Immature natural killer cell (primary cell): ENCODE results near the gene RYR3. TPM values are rescaled to one million over a fixed set of nuclear protein-coding genes. Genes with fewer than 3 reads are reported as not detected.

Experiments used
- DNase-seq, 3 donors: peaks; one replicate each; pipeline ENCODE4 v3.0.0; 2022; ENCODE audit warnings: mixed read lengths in 1 of 3
- H3K27ac Mint-ChIP-seq, 6 donors: one replicate each; pipeline ENCODE4 v1.8.0; 2020; ENCODE audit warnings: mixed read lengths in 6 of 6, mild to moderate bottlenecking in 5 of 6, inconsistent platforms in 4 of 6, moderate library complexity in 3 of 6
- H3K27me3 Mint-ChIP-seq, 3 donors: one replicate each; pipeline ENCODE4 v1.8.0; 2020 to 2021; ENCODE audit warnings: low read depth in 3 of 3, mild to moderate bottlenecking in 3 of 3, mixed read lengths in 3 of 3, moderate library complexity in 3 of 3, inconsistent platforms in 1 of 3
- H3K36me3 Mint-ChIP-seq, 3 donors: one replicate each; pipeline ENCODE4 v1.8.0; 2020; ENCODE audit warnings: mixed read lengths in 3 of 3, inconsistent platforms in 2 of 3, mild to moderate bottlenecking in 2 of 3
- H3K4me1 Mint-ChIP-seq, 2 donors: one replicate each; pipeline ENCODE4 v1.8.0; 2020; ENCODE audit warnings: inconsistent platforms in 2 of 2, mild to moderate bottlenecking in 2 of 2, mixed read lengths in 2 of 2, moderate library complexity in 1 of 2
- H3K4me3 Mint-ChIP-seq, 5 donors: one replicate each; pipeline ENCODE4 v1.8.0; 2020; ENCODE audit warnings: mild to moderate bottlenecking in 5 of 5, mixed read lengths in 5 of 5, inconsistent platforms in 3 of 5, moderate library complexity in 3 of 5
- H3K9me3 Mint-ChIP-seq, 6 donors: one replicate each; pipeline ENCODE4 v1.8.0; 2020; ENCODE audit warnings: mild to moderate bottlenecking in 6 of 6, mixed read lengths in 6 of 6, inconsistent platforms in 4 of 6, moderate library complexity in 3 of 6
- polyA plus RNA-seq, 3 donors: library from polyadenylated mRNA; unstranded; fragments of 300-500 nt; fragmentation: Illumina TruSeq; gene quantifications; one replicate each; pipeline ENCODE4 v1.2.3, GENCODE V29; 2021

Gene RYR3
- polyA plus RNA-seq, 3 donors from 2014 or later, result 0.11 to 0.14 TPM; not detected in 1

DNA sequence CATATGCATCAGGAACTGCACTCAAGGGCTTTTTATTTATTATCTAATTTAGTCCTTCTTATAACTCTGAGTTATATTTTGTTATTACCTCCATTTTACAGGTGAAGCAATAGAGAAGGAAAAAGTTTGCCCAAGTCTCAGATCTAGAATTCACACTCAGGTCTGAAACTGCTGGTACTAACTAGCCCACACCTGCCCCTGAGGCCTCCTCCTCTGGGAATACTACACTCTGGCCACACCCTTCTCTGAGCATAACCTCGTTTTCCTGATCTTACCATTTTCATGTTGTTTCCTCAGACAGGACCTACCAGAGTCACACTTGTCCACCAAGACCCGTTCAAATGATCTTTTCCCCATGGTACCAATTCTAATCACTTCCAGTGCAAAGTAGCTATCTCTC lies 563.4 kb downstream of the RYR3 start:
- Mint-ChIP-seq H3K36me3 (peaks cover 0 to 5% (median 3%) of the 10 kb centered on the region in 3 donors), H3K27ac (no peak overlapping the region), H3K9me3 (no peaks in the 10 kb centered on the region), H3K27me3 (no peaks in the 10 kb centered on the region), H3K4me1 (no peaks in the 10 kb centered on the region), H3K4me3 (no peak overlapping the region)
- no peak for DNase-seq

DNA sequence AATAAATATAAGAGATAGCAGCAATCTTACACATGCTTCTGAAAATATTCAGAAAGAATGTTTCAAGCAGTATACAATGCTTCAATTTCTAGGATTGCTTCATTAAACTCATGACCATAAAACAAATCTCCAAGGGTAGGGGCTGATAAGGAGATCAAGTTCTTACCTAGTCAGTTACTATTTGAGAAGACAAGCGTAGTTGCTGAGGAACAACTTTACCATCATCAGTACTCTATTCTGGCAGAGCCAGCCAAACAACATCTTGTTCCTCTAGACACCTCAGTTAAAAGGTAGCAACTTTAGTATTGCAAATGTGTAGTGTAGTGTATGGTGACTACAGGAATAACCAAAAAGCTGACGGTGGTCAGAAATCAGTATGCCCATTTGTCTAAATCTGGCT lies 572.2 kb downstream of the RYR3 start:
- Mint-ChIP-seq H3K27ac (no peak overlapping the region), H3K4me1 (no peaks in the 10 kb centered on the region), H3K9me3 (no peaks in the 10 kb centered on the region), H3K27me3 (no peaks in the 10 kb centered on the region), H3K36me3 (no peaks in the 10 kb centered on the region), H3K4me3 (no peak overlapping the region)
- no peak for DNase-seq

DNA sequence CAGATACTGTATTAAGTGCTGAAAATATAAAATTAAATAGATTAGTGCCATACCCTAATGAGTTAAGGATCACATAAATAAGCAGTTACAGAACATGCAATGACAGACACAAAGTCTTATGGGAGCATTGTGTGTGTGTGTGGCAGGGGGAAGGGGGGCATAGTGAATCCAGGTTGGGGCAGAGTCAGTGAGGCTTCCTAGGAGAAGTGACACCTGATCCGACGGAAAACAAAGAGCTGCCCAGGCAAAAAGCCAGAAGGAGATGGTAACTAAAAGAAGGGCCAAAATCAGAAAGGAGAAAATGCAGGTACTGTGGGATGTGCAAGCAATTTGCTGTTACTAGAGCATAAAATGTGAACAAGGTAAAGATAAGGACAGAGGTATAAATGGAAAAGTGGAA lies 577.4 kb downstream of the RYR3 start:
- no peaks in the 10 kb centered on the region for H3K4me1 Mint-ChIP-seq
- H3K4me3 Mint-ChIP-seq, result no peak overlapping the region
- DNase-seq, result no peak
- peaks cover 0 to 2% (median 0%) of the 10 kb centered on the region in 3 donors for H3K27me3 Mint-ChIP-seq
- H3K9me3 Mint-ChIP-seq, result no peaks in the 10 kb centered on the region
- H3K27ac Mint-ChIP-seq, result no peak overlapping the region
- H3K36me3 Mint-ChIP-seq, result peaks cover 0 to 4% (median 0%) of the 10 kb centered on the region in 3 donors

DNA sequence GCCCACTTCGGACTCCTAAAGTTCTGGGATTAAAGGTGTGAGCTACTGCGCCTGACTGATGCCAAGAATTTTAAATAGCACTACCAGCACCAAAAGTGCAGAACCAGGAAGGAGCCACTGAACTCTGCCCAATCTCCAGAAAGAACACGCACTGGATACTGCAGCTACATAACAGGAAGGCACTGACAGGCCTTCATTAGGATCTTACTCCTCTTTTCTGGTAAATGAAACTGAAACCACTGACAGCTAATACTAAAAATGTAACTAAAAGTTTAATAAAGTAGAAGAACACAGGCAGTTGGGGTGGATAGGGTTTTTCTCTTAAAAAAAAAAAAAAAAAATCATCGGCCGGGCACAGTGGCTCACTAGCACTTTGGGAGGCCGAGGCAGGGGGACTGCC lies 583.4 kb downstream of the RYR3 start:
- Mint-ChIP-seq H3K9me3 (no peaks in the 10 kb centered on the region), H3K36me3 (peaks cover 0 to 4% (median 0%) of the 10 kb centered on the region in 3 donors), H3K4me3 (no peak overlapping the region), H3K4me1 (no peaks in the 10 kb centered on the region), H3K27ac (no peak overlapping the region), H3K27me3 (peaks cover 0 to 2% (median 0%) of the 10 kb centered on the region in 3 donors)
- no peak for DNase-seq

DNA sequence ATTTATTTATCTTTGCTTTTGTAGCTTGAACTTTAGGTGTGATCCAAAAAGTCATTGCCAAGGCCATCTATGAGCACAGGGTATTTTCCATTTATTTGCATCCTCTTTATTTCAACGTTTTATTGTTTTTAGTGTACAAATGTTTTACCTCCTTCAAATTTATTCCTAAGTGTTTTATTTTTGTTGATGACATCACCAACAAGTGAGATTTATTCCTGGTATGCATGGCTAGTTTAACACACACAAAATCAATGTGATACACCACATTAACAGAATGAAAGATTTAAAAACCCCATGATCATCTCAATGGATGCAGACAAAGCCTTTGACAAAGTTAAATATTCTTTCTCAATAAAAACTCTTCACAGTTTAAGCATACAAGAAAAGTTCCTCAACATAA lies 591.3 kb downstream of the RYR3 start:
- Mint-ChIP-seq H3K36me3 (no peaks in the 10 kb centered on the region), H3K27me3 (peaks cover 0 to 2% (median 0%) of the 10 kb centered on the region in 3 donors)

DNA sequence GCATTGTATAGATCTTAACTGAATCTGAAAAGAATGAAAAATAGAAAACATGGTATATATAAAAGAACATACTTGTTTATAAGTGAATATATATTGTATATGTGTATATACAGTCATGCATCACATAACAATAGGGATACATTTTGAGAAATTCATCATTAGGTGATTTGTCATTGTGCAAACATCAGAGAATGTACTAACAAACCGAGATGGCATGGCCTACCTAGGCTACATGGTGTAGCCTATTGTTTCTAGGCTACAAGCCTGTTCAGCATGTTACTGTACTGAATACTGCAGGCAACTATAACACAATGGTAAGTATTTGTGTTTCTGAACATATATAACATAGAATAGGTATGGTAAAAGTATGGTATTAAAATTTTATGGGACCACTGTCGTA lies 592.9 kb downstream of the RYR3 start:
- no peak overlapping the region for H3K27ac Mint-ChIP-seq
- DNase-seq, result no peak
- H3K27me3 Mint-ChIP-seq, result peaks cover 0 to 2% (median 2%) of the 10 kb centered on the region in 3 donors
- no peaks in the 10 kb centered on the region for H3K36me3 Mint-ChIP-seq
- no peaks in the 10 kb centered on the region for H3K9me3 Mint-ChIP-seq
- peaks cover 0 to 1% of the 10 kb centered on the region in 2 donors for H3K4me1 Mint-ChIP-seq
- H3K4me3 Mint-ChIP-seq, result no peak overlapping the region

More for the DNA sequence above, 591.3 kb downstream of the RYR3 start:
- peaks cover 0 to 1% of the 10 kb centered on the region in 2 donors for H3K4me1 Mint-ChIP-seq
- no peak overlapping the region for H3K27ac Mint-ChIP-seq
- no peak overlapping the region for H3K4me3 Mint-ChIP-seq
- no peak for DNase-seq
- H3K9me3 Mint-ChIP-seq, result no peaks in the 10 kb centered on the region

DNA sequence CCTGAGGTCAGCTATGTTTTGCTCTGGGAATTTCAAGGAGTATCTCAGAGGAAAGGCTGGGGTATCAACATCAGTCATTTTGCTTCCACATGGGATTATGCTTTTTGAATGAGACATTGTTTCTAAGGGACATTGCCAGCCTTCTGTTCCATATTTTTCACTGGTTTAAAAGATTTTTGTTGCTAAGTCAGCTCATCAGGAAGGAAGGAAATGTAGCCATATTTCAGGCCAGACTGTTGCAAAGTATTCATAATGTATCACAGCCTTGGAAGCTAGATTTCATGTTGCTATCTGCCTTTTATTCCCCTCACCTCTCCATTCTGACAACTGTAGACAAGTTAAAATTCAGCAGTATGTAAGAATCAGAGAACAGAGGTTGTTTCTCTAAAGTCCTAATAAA lies 596.6 kb downstream of the RYR3 start:
- Mint-ChIP-seq H3K4me3 (no peak overlapping the region), H3K4me1 (peaks cover 5 to 9% of the 10 kb centered on the region in 2 donors), H3K27me3 (peaks cover 0 to 2% (median 0%) of the 10 kb centered on the region in 3 donors), H3K36me3 (no peaks in the 10 kb centered on the region), H3K27ac (no peak overlapping the region), H3K9me3 (no peaks in the 10 kb centered on the region)
- DNase-seq, result no peak

DNA sequence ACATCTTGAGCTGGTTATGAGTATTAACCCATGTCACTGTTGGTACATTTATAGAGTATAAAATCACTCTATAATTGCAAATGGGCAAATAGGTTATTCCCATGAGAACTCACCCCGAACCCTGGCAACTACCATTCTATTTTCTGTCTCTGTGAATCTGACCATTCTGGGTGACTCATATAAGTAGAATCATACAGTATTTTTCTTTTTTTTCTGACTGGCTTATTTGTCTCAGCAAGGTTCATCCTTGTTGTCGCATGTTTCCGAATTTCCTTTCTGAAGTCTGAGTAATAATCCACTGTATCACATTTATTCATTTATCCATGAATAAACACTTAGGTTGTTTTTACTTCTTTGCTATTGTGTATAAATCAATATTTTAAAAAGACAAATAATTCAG lies 597.6 kb downstream of the RYR3 start:
- Mint-ChIP-seq H3K9me3 (no peaks in the 10 kb centered on the region), H3K4me3 (no peak overlapping the region), H3K27me3 (peaks cover 0 to 2% (median 0%) of the 10 kb centered on the region in 3 donors), H3K36me3 (no peaks in the 10 kb centered on the region), H3K27ac (no peak overlapping the region), H3K4me1 (peaks cover 5 to 9% of the 10 kb centered on the region in 2 donors)
- no peak for DNase-seq

DNA sequence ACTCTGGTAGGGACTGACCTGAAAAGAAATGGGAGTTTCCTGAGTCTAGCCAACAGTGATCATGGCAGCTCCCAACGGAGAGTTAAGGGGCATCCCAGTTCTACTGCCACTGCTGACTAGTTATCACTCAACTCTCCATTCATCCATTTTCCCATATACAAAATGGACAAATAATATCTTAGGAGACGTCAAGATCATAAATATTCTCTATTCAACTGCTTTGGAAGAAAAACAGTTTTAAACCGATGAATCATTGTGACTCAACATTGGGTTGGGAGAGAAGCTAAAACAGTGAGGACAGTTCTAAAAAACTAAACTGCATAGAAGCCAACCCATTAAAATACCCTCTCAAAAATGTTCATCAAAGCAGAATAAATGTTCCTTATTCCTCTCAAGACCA lies 600.0 kb downstream of the RYR3 start:
- no peak overlapping the region for H3K4me3 Mint-ChIP-seq
- H3K4me1 Mint-ChIP-seq, result peaks cover 8 to 9% of the 10 kb centered on the region in 2 donors
- no peaks in the 10 kb centered on the region for H3K9me3 Mint-ChIP-seq
- H3K27ac Mint-ChIP-seq, result no peak overlapping the region
- H3K27me3 Mint-ChIP-seq, result peaks cover 0 to 2% (median 0%) of the 10 kb centered on the region in 3 donors
- H3K36me3 Mint-ChIP-seq, result no peaks in the 10 kb centered on the region
- no peak for DNase-seq

DNA sequence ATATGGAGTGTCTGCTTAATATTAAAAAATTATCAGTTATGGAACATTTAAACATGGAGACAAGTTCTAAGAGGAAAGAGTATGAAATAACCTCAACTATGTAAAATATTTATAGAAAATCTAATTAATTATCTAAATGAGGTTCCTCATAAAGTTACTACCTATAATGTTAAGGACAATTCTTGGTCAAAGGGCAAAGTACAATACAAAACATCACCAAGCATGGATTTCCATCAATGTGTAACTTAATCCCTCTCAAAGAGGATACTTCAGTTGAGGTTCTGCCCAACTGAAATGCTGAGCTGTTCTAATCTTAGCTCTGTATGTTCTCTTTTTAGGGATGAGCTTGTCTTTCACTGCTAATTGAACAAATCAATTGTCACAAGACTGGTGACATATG lies 601.6 kb downstream of the RYR3 start:
- Mint-ChIP-seq H3K36me3 (no peaks in the 10 kb centered on the region), H3K9me3 (no peaks in the 10 kb centered on the region), H3K27me3 (peaks cover 0 to 2% (median 0%) of the 10 kb centered on the region in 3 donors), H3K4me1 (peaks cover 8 to 9% of the 10 kb centered on the region in 2 donors), H3K27ac (no peak overlapping the region), H3K4me3 (no peak overlapping the region)
- no peak for DNase-seq

DNA sequence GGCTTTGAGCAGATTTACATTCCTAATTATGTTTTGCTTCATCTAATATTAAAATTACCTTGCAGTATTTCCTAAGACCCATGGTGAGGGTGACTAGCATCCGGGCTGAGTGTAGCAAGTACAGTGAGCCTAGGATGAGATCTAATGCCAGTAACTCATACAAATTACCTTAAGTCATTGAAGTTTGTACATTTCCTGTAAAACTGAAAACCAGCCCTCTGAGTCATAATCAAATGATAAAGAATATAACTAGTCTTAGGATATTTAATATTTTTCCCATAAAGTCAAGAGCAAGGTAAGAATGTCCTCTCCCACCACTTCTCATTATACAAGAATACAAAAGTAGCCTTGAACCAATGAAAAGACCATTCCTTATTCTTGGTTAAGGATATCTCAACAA lies 602.7 kb downstream of the RYR3 start:
- Mint-ChIP-seq H3K4me1 (peaks cover 8 to 9% of the 10 kb centered on the region in 2 donors), H3K36me3 (no peaks in the 10 kb centered on the region), H3K9me3 (no peaks in the 10 kb centered on the region), H3K27me3 (peaks cover 0 to under 1% (median 0%) of the 10 kb centered on the region in 3 donors), H3K4me3 (no peak overlapping the region), H3K27ac (no peak overlapping the region)
- DNase-seq, result no peak

Other genes with a start within 250 kb of the RYR3 start
- gene FMN1, start 116.3 kb upstream of the RYR3 start, polyA plus RNA-seq, result not detected